ENCODE data around the gene SLC46A1.

GRCh38 chr17:28363776-28364650 is 42.0 kb downstream of the SLC46A1 start:
- TF ChIP-seq CTCF (IDR thresholded peaks at IDR 0.05) (no peak), POLR2A (IDR thresholded peaks at IDR 0.05) (no peak)

Data from uterus (tissue), 2 donors.